GM19043 (cell line): ENCODE data around the gene LYZL1.
"Not testable (repeated sequence)": the region's sequence is repeated elsewhere in the genome, so short reads cannot be mapped to it uniquely, and the experiment has no call there.

Experiments
- ATAC-seq: cut with Tn5 transposase; IDR thresholded peaks from one replicate; pipeline ENCODE4 v1.9.1; 2021; ENCODE audit warnings: low read depth; ENCODE audit not compliant: unreplicated experiment

Gene LYZL1

DNA sequence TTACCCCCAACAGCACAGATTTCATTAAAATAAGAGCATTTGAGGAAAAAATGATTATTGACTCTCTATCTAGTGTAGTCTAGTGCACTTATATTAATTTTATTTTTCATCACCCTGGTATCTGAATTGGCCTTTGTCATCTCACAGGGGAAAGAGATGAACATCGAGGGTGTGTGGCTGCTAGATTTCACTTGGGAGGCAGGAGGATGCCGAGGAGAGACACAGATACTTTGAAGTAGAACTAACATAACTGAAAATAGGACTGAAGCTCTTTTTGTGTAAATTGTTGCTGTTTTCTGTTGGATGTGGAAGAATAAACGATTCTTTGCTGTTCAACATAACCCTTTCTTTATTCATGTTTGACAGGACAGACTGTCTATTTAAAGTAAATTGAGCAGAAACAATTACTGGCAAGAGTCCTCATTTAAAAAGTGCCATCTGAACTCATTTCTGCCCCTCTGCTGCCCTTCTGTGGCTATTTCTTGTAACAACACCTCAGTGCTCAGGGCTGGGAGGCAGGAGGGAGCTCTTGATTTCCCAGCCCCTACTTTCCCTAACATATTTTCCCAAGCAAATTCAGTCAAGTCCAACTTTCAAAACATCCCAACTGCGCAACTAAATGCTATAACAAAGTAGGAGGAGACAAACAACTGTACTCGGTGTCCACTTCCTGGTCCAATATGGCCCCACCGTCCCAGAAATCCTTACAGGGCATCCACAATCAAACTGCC is 15.6 kb downstream of the LYZL1 start:
- ATAC-seq: no peak

- no peak for ATAC-seq
Measured at GRCh38 chr10:29304995-29305335, 16.1 kb downstream of the LYZL1 start.

GRCh38 chr10:29306688-29307087 is 17.8 kb downstream of the LYZL1 start:
- no peak for ATAC-seq

GRCh38 chr10:29308142-29308541 is 19.3 kb downstream of the LYZL1 start:
- ATAC-seq: not testable (repeated sequence)

- ATAC-seq: no peak
Measured at GRCh38 chr10:29309465-29309864, 20.6 kb downstream of the LYZL1 start.

DNA sequence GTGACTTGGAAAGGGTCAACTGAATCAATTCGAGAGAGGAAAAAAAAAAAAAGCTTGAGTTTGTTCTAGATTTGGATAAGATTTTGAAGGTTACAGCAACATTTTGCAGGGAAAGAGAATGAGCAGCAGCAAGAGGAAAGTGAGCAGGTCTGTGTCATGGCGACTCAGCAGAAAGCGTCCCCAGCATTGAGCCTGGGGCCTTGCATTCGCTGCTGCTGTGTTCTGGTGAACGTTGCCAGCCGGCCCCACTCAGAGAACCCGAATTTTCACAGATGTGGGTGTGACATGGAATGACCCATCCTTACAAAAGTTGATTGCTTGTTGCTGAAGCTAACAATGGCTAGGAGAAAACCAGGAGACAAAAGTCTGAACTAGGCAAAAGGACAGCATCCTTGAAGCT is 21.6 kb downstream of the LYZL1 start:
- ATAC-seq: not testable (repeated sequence)

- no peak for ATAC-seq
Measured at GRCh38 chr10:29313071-29313470, 24.2 kb downstream of the LYZL1 start.

DNA sequence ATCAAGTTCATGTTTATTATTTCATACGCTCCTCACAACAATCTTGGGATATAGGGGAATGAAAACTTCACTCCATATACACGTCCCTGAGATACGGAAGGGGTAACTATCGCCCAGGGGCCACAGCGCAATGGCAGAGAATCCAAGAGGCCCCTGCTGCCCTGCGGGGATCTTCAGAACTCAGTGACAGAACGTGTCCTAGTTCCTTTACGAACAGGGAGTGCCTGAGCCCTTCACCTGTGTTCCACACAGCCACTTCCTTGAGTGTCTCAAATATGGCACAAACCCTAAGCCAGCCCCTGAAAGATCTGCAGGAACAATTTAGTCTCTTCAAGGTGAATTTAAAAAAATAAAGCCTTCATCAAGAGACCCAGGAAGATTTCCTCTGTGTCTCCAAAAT is 25.9 kb downstream of the LYZL1 start:
- no peak for ATAC-seq

DNA sequence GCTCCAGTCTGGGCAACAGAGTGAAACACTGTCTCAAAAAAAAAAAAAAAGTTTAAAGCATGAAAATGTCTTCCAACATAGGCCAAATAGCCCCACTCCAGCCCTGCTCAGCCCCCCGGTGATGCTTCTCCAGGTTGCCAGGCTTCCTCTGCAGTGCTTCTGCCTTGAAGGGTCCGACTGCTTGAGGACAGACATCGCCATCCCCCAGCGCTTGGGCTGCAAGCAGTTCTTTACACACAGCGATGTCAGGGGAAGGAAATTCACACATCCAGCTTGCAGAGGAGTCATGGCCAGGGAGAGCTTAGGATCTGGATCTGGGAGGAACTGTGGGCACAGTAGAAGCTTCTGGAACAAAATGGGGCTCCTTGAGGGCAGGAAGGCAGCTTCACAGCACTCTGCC is 26.9 kb downstream of the LYZL1 start:
- no peak for ATAC-seq

DNA sequence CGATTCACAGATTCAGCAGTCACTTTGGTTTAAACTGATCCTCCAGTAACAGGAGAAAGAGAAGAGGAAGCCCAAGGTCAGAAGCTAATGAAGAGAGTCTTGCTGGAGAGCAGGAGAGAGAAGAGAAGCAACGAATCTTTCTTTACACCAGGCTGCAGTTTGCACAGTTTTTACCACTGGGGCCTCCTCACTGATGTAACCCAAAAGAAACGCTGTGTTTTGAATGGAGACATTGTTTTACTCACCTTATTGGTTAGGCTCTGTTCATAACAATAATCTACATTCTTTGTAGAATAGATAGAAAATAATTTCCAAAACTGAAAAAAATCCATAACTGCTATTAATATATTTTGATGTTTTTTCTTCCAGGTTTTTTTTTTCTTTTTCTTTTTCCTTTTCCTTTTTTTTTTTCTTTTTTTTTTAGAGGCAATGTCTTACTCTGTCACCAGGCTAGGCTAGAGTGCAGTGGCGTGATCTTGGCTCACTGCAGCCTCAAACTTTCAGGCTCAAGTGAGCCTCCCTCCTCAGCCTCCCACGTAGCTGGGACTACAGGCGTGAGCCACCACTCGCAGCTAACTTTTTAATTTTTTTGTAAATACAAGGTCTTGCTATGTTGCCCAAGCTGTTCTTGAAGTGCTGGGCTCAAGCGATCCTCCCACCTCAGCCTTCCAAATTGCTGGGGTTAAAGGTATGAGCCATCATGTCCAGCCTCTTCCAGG is 27.6 kb downstream of the LYZL1 start:
- ATAC-seq: no peak

DNA sequence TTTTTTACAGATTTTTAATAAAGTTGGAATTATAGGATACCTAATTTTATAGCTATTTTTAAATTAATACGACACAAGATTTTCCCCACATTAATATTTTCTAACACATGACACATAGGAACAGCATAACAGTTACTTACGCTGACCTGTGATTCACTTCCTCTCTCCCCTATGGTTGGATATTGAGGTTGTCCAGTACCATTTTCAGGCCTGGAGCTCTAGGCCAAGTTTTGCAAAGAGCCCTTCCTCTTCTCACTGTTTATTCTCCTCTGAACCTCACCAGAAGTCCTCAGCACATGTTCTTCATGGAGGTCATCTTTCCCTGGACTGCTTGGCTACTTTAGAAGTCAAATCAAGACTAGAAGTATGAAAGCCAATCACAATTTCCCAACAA is 28.2 kb downstream of the LYZL1 start:
- ATAC-seq: no peak

GRCh38 chr10:29317423-29318021 is 28.7 kb downstream of the LYZL1 start:
- ATAC-seq: no peak

DNA sequence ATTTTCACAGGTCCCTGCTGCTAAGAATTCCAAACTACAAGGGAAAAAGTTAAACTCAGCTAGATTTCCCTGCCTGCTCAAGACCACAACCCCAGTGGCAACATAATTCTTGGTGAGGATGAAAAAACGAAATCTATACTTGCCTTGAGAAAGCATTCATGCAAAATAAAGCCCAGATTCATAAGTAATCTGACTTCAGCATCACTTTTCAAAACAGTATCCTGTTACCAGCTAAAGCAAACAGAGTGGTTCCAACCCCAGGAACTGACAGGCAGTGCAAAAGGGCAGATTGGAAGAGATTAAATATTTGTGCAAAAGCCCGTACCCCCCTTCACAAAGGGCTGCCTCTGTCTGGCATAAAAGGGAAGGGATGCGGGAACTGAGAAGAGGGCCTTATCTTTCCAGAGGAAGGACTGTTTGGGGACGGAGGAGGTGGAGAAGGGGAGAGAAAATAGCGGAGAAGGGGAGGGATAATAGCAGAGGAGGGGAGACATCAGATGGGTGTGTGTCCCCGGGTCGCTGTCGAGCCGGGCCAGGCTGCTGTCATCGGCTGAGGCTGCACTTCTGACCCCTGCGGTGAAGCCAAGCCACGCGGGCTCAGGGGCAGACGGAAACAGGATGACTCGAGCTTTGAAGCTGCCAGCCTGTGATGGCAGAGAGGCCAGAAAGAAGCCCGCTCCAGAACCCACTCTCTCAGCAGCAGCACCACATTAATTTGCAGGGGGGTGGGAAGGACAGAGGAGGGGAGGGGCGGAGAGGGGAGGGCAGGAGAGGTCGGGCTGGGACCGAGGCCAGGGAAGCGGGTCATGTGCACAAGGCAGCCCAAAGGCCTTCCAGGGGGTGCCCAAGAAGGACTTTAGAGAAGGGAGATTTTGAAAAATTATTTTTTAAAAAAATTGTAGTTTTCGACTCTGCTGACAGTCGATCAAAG is 29.5 kb downstream of the LYZL1 start:
- ATAC-seq: not testable (repeated sequence)

DNA sequence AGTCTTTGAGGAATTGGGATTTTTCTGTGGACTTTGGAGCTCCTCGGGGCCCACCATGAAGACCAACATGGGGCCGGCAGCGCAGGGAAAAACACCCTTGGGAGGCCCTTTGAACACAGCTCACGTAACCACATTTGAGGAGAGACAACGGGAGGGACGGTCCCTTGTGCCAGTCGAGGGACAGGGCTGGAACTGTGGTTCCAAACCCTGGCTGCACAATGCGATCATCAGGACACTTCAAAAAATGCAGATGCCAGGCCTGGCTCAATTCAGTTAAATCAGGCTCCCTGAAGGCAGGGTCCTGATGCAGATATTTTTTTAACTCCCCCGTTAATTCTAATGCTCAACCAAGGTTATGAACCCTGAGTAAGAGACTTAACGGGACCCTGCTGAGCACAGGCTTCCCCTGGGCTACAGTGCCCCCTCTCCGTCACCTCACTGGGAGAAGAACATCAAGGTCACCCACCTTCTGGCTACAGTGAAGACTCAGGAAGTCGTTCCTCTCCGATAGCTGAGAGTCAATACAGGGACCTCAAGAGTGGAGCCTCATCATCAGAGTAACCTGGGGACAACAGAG is 30.4 kb downstream of the LYZL1 start:
- ATAC-seq: no peak

GRCh38 chr10:29320680-29321121 is 31.8 kb downstream of the LYZL1 start:
- ATAC-seq: not testable (repeated sequence)

- ATAC-seq: no peak
Measured at GRCh38 chr10:29321656-29322055, 32.8 kb downstream of the LYZL1 start.

DNA sequence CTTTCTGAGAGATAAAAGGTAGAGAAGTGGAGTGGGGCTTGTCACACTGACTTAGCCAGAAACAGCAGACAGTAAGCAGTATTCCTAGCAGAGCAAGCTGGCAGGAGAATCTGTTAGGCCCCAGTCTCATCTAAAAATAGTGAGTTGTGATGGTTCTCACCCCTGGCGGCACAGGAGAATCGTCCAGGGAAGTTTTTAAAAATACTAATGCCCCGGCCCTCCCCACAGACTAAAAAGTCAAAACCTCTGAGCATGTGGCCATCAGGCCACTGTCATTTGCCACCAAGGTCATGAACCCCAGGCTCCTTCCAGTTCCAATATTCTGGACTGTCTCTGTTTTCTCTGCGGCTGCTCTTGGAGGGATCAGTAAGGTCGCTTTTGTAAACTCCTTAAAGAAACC is 34.0 kb downstream of the LYZL1 start:
- ATAC-seq: no peak

DNA sequence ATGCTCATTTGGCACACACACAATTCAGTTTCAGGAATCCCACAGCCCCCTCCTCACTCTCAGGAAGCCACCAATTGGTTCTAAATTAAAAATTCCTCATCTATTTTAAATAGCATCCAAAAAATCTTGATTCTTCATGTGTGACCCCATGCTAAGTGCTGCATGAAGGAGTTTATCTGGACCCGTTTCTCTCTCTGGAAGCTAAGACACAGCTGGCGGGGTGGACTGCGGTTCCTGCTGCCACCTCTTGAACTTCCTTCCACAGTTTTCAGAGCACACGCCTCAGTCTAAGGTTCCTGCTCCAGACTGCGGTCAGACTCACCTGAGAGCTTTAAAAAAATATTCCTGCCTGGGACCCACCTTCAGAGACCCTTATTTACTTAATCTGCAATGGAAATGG is 34.5 kb downstream of the LYZL1 start:
- no peak for ATAC-seq

DNA sequence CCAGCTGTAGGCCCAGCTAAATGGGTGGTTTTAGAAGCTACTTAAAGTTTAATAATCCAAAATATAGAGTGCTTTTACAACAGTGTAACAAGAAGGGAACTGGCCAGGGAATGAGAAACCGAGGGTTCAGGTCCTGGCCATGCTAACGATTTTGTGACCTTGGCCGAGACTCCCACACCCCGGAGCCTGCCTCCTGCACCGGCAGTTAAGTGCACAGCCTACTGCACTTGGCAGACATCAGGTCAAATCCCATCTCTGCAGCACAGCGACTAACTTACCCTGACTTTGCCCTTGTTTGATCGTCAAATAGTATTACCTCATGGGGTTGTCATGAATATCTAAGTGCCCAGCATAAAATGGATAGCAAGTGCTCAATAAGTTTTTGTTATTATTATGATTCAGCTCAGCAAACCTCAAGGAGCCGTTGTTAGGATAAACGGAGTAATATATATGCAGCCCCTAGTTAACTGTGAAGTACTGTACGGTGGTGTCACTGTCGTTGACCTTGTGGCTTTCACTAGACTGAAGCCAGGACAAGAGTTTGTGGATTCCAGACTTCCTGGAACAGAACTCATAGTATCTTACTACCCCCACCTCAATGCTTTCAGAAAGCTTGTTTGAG is 35.5 kb downstream of the LYZL1 start:
- no peak for ATAC-seq

- ATAC-seq: no peak
Measured at GRCh38 chr10:29326299-29326698, 37.4 kb downstream of the LYZL1 start.
